Lower leg skin (tissue), 4 donors: ENCODE results near the gene DDX56. TPM values are rescaled to one million over a fixed set of nuclear protein-coding genes. Genes with fewer than 3 reads are reported as not detected.

ENCODE experiments used
- DNase-seq, 2 donors: peaks; one replicate each; pipeline ENCODE4 v3.0.0-alpha.2; 2019; ENCODE audit warnings: low spot score in 2 of 2
- H3K4me3 ChIP-seq: fragments of 200-600 bp; sonication (generic); 2 replicates; pipeline ENCODE4 v1.5.1; 2017; ENCODE audit warnings: mild to moderate bottlenecking, low read depth; ENCODE audit not compliant: poor library complexity, severe bottlenecking
- CTCF ChIP-seq, 3 donors: fragments of 450-650 bp; IDR thresholded peaks; one replicate each; pipeline ENCODE4 v1.5.1; 2016; ENCODE audit warnings: antibody characterized with exemption in 3 of 3, mild to moderate bottlenecking in 3 of 3, moderate library complexity in 2 of 3
- POLR2A ChIP-seq, 2 donors: fragments of 450-650 bp; IDR thresholded peaks; one replicate each; pipeline ENCODE4 v1.6.1; 2016 to 2017; ENCODE audit warnings: antibody characterized with exemption in 2 of 2, mild to moderate bottlenecking in 1 of 2, moderate library complexity in 1 of 2
- WGBS, 2 donors: methylation state at CpG; one replicate each; pipeline ENCODE4 v1.1.5; 2018; 5-methylcytosine and 5-hydroxymethylcytosine counted together
- intact Hi-C: fragments of 100-400 bp; cut with DNase I; formaldehyde crosslinking; loops from one replicate; pipeline ENCODE4 v1.15.0; 2023; ENCODE audit warnings: low total_unique reads
- total RNA-seq, 4 donors: library from RNA; depleted of rRNA; stranded (reverse); fragments of >200 nt; gene quantifications; one replicate each; pipeline ENCODE4 v1.1.0, GENCODE V29; 2016

Gene DDX56
- 10 to 100 TPM; 58.9 to 71.7 (median 68.3) TPM for total RNA-seq

GRCh38 chr7:44573464-44574286, at the start of gene DDX56:
TSS of gene DDX56 (minus strand) at chr7:44573908. CDS start at chr7:44573895, 13 bp downstream.
- peak; percentile 94 to 98 for DNase-seq
- WGBS, 2 donors: 0% methylated on average over 47 to 52 of the region's 74 CpGs
- intact Hi-C loops: no loop called here
- H3K4me3 ChIP-seq: peak within 1 kb of the TSS; percentile 93
- TF ChIP-seq POLR2A (IDR thresholded peaks at IDR 0.05) (peak in 1 of 2 donors; percentile 55), CTCF (IDR thresholded peaks at IDR 0.05) (no peak)

GRCh38 chr7:44622342-44623151, 48.8 kb upstream of the DDX56 start:
- no peak for TF ChIP-seq POLR2A (IDR thresholded peaks at IDR 0.05)
- no peak for TF ChIP-seq CTCF (IDR thresholded peaks at IDR 0.05)
- no peak overlapping the region for H3K4me3 ChIP-seq
- intact Hi-C loops: no loop called here
- DNase-seq: no peak
- WGBS, 2 donors: 73 to 92% methylated on average over 5 of the region's 5 CpGs

GRCh38 chr7:44621750-44622103, 48.0 kb upstream of the DDX56 start:
- DNase-seq: no peak
- TF ChIP-seq CTCF (IDR thresholded peaks at IDR 0.05) (no peak), POLR2A (IDR thresholded peaks at IDR 0.05) (no peak)
- H3K4me3 ChIP-seq: no peak overlapping the region
- intact Hi-C loops: no loop called here
- WGBS, 2 donors: 85% methylated on average over 5 of the region's 5 CpGs

GRCh38 chr7:44621034-44621749, 47.5 kb upstream of the DDX56 start:
- DNase-seq: no peak
- TF ChIP-seq POLR2A (IDR thresholded peaks at IDR 0.05): no peak
- 70 to 76% methylated on average over 11 of the region's 11 CpGs for WGBS, 2 donors
- intact Hi-C loops: no loop called here
- no peak overlapping the region for H3K4me3 ChIP-seq

- DNase-seq: no peak
- intact Hi-C loops: no loop called here
- TF ChIP-seq CTCF (IDR thresholded peaks at IDR 0.05) (no peak), POLR2A (IDR thresholded peaks at IDR 0.05) (no peak)
- no peak overlapping the region for H3K4me3 ChIP-seq
- WGBS, 2 donors: 32 to 47% methylated on average over 3 of the region's 3 CpGs
Measured at GRCh38 chr7:44618753-44619152, 45.0 kb upstream of the DDX56 start.

- intact Hi-C loops: no loop called here
- DNase-seq: no peak
- TF ChIP-seq CTCF (IDR thresholded peaks at IDR 0.05) (no peak), POLR2A (IDR thresholded peaks at IDR 0.05) (no peak)
- no peak overlapping the region for H3K4me3 ChIP-seq
- WGBS, 2 donors: 77 to 78% methylated on average over 1 of the region's 1 CpG
Measured at GRCh38 chr7:44618045-44618444, 44.3 kb upstream of the DDX56 start.
